Tibial artery (tissue), 4 donors: ENCODE results near the gene A1BG.

Experiments
- DNase-seq, 2 donors: peaks; one replicate each; pipeline ENCODE4 v3.0.0-alpha.2; 2019
- H3K27ac ChIP-seq, 2 donors: fragments of 200-600 bp; sonication (generic) in 1 of 2; 1 replicate in 1 of 2; 2 replicates in 1 of 2; pipeline ENCODE4 v1.5.1; 2018 to 2019; ENCODE audit warnings: mild to moderate bottlenecking in 1 of 2
- H3K27me3 ChIP-seq, 2 donors: fragments of 200-600 bp; sonication (generic) in 1 of 2; one replicate each; pipeline versions ENCODE4 v1.5.1 to v1.6.0; 2016 to 2019
- H3K36me3 ChIP-seq, 3 donors: fragments of 200-600 bp; sonication (generic) in 2 of 3; one replicate each; pipeline ENCODE4 v1.5.1; 2016 to 2019; ENCODE audit warnings: mild to moderate bottlenecking in 2 of 3
- H3K4me1 ChIP-seq, 4 donors: fragments of 200-600 bp; sonication (generic) in 2 of 4; 1 replicate in 3 of 4; 2 replicates in 1 of 4; pipeline ENCODE4 v1.5.1; 2016 to 2019
- H3K4me3 ChIP-seq, 2 donors: fragments of 200-600 bp; sonication (generic) in 1 of 2; 1 replicate in 1 of 2; 2 replicates in 1 of 2; pipeline ENCODE4 v1.5.1; 2018 to 2019; ENCODE audit warnings: mild to moderate bottlenecking in 2 of 2
- H3K9me3 ChIP-seq, 3 donors: fragments of 200-600 bp; sonication (generic) in 1 of 3; one replicate each; pipeline ENCODE4 v1.5.1; 2016 to 2019
- CTCF ChIP-seq, 2 experiments: fragments of 200-600 bp in 1 of 2; fragments of 450-650 bp in 1 of 2; IDR thresholded peaks; one replicate each; pipeline ENCODE4 v1.5.1; 2017 to 2019; ENCODE audit warnings: antibody characterized with exemption in 2 of 2, mild to moderate bottlenecking in 1 of 2, moderate library complexity in 1 of 2
- intact Hi-C: fragments of 100-400 bp; cut with DNase I; formaldehyde crosslinking; loops from one replicate; pipeline ENCODE4 v1.15.0; 2023; ENCODE audit warnings: low total_unique reads

A1BG gene

GRCh38 chr19:58388175-58388526 lies 34.9 kb upstream of the A1BG start:
- H3K27me3 ChIP-seq, result no peaks in the 10 kb centered on the region
- intact Hi-C loops, result no loop called here
- peaks cover 26 to 51% (median 28%) of the 10 kb centered on the region in 3 donors for H3K36me3 ChIP-seq
- peaks cover 0 to 32% (median 26%) of the 10 kb centered on the region in 4 donors for H3K4me1 ChIP-seq
- H3K27ac ChIP-seq, result no peak overlapping the region
- no peaks in the 10 kb centered on the region for H3K9me3 ChIP-seq
- TF ChIP-seq CTCF (IDR thresholded peaks at IDR 0.05), result no peak
- DNase-seq, result no peak
- H3K4me3 ChIP-seq, result peak overlapping the region; percentile 78 to 83

GRCh38 chr19:58387338-58388174 lies 34.3 kb upstream of the A1BG start:
- no peaks in the 10 kb centered on the region for H3K9me3 ChIP-seq
- H3K36me3 ChIP-seq, result peaks cover 20 to 45% (median 22%) of the 10 kb centered on the region in 3 donors
- peak overlapping the region; percentile 78 to 83 for H3K4me3 ChIP-seq
- intact Hi-C loops, result no loop called here
- H3K27ac ChIP-seq, result peak overlapping the region; percentile 95 to 96
- no peak for TF ChIP-seq CTCF (IDR thresholded peaks at IDR 0.05)
- H3K4me1 ChIP-seq, result peaks cover 0 to 33% (median 26%) of the 10 kb centered on the region in 4 donors
- no peak for DNase-seq
- H3K27me3 ChIP-seq, result no peaks in the 10 kb centered on the region

- H3K4me3 ChIP-seq, result peak within 1 kb of the TSS; percentile 78 to 83
- H3K27ac ChIP-seq, result peak within 1 kb of the TSS; percentile 95 to 96
- peaks cover 14 to 37% (median 17%) of the 10 kb centered on the region in 3 donors for H3K36me3 ChIP-seq
- H3K9me3 ChIP-seq, result no peaks in the 10 kb centered on the region
- DNase-seq, result peak; percentile 97 to 98
- peaks cover 0 to 41% (median 32%) of the 10 kb centered on the region in 4 donors for H3K4me1 ChIP-seq
- no peaks in the 10 kb centered on the region for H3K27me3 ChIP-seq
- peak in 1 of 2 experiments; percentile 16 for TF ChIP-seq CTCF (IDR thresholded peaks at IDR 0.05)
- intact Hi-C loops, result no loop called here
These were observed 33.5 kb upstream of the A1BG start, which contains the start of gene RPS5 for GRCh38 chr19:58386576-58387337. TSS of gene RPS5 (plus strand) at chr19:58387269. CDS start at chr19:58388138, 869 bp downstream.

- H3K27ac ChIP-seq, result peak overlapping the region; percentile 95 to 96
- intact Hi-C loops, result no loop called here
- H3K4me3 ChIP-seq, result peak overlapping the region; percentile 78 to 83
- H3K4me1 ChIP-seq, result peaks cover 0 to 45% (median 36%) of the 10 kb centered on the region in 4 donors
- H3K9me3 ChIP-seq, result no peaks in the 10 kb centered on the region
- H3K36me3 ChIP-seq, result peaks cover 6 to 30% (median 17%) of the 10 kb centered on the region in 3 donors
- no peaks in the 10 kb centered on the region for H3K27me3 ChIP-seq
- TF ChIP-seq CTCF (IDR thresholded peaks at IDR 0.05), result no peak
- DNase-seq, result no peak
These were observed 32.7 kb upstream of the A1BG start for GRCh38 chr19:58385891-58386575.

GRCh38 chr19:58385313-58385890 lies 32.1 kb upstream of the A1BG start:
- no peak for TF ChIP-seq CTCF (IDR thresholded peaks at IDR 0.05)
- DNase-seq, result no peak
- Histone ChIP-seq H3K27me3 (no peaks in the 10 kb centered on the region), H3K36me3 (peaks cover under 1 to 24% (median 17%) of the 10 kb centered on the region in 3 donors), H3K9me3 (no peaks in the 10 kb centered on the region), H3K4me3 (peak overlapping the region; percentile 78 to 83), H3K4me1 (peaks cover 0 to 43% (median 36%) of the 10 kb centered on the region in 4 donors), H3K27ac (peak overlapping the region; percentile 95 to 96)
- intact Hi-C loops, result no loop called here
